GM21717 (cell line): ENCODE data around the gene FNDC3B.

Source experiments
- ATAC-seq: cut with Tn5 transposase; IDR thresholded peaks from one replicate; pipeline ENCODE4 v1.9.1; 2021; ENCODE audit warnings: mild to moderate bottlenecking, moderate library complexity; ENCODE audit not compliant: unreplicated experiment

The FNDC3B gene

GRCh38 chr3:172132721-172133311, 93.4 kb downstream of the FNDC3B start:
- no peak for ATAC-seq

GRCh38 chr3:172133838-172134237, 94.5 kb downstream of the FNDC3B start:
- no peak for ATAC-seq

- ATAC-seq = peak; percentile 27
These were observed 95.0 kb downstream of the FNDC3B start for GRCh38 chr3:172134352-172134751.

- no peak for ATAC-seq
These were observed 95.8 kb downstream of the FNDC3B start for GRCh38 chr3:172135185-172135584.

GRCh38 chr3:172135820-172136219, 96.4 kb downstream of the FNDC3B start:
- ATAC-seq = no peak

- no peak for ATAC-seq
These were observed 97.0 kb downstream of the FNDC3B start for GRCh38 chr3:172136330-172136729.

GRCh38 chr3:172137287-172138192, 98.2 kb downstream of the FNDC3B start:
- no peak for ATAC-seq

GRCh38 chr3:172138193-172138537, 98.8 kb downstream of the FNDC3B start:
- ATAC-seq = no peak

- peak; percentile 40 for ATAC-seq
These were observed 99.6 kb downstream of the FNDC3B start for GRCh38 chr3:172138792-172139507.

- ATAC-seq = no peak
These were observed 100.3 kb downstream of the FNDC3B start for GRCh38 chr3:172139528-172140276.

GRCh38 chr3:172140499-172141391, 101.4 kb downstream of the FNDC3B start:
- ATAC-seq = no peak

- ATAC-seq = peak; percentile 75
These were observed 102.9 kb downstream of the FNDC3B start for GRCh38 chr3:172142051-172142863.

- no peak for ATAC-seq
These were observed 103.6 kb downstream of the FNDC3B start for GRCh38 chr3:172142864-172143451.

- no peak for ATAC-seq
These were observed 104.5 kb downstream of the FNDC3B start for GRCh38 chr3:172143739-172144497.

- no peak for ATAC-seq
These were observed 105.2 kb downstream of the FNDC3B start for GRCh38 chr3:172144601-172145000.

- no peak for ATAC-seq
These were observed 105.8 kb downstream of the FNDC3B start for GRCh38 chr3:172145031-172145686.

- no peak for ATAC-seq
These were observed 107.0 kb downstream of the FNDC3B start for GRCh38 chr3:172146349-172146748.
